ENCODE measurements around the gene TTC13.

The TTC13 gene

GRCh38 chr1:230917284-230918135 is 61.2 kb downstream of the TTC13 start:
- Histone ChIP-seq H3K9me3 (replicated peaks; ENCODE audit: low read length) (no peaks in the 10 kb centered on the region), H3K4me1 (ENCODE audit: control insufficient read depth, insufficient read depth, low read length) (peaks cover 4% of the 10 kb centered on the region), H3K4me3 (ENCODE audit: low read length) (no peak overlapping the region), H3K27me3 (ENCODE audit: control insufficient read depth, insufficient read depth, low read length) (no peaks in the 10 kb centered on the region), H3K9ac (ENCODE audit: low read depth, low read length) (no peak overlapping the region), H3K36me3 (ENCODE audit: insufficient read depth, low read length) (no peaks in the 10 kb centered on the region), H3K4me2 (ENCODE audit: low read length) (no peak overlapping the region)

GRCh38 chr1:230916587-230917283 is 61.9 kb downstream of the TTC13 start:
- Histone ChIP-seq H3K27me3 (ENCODE audit: control insufficient read depth, insufficient read depth, low read length) (no peaks in the 10 kb centered on the region), H3K4me3 (ENCODE audit: low read length) (no peak overlapping the region), H3K9me3 (replicated peaks; ENCODE audit: low read length) (no peaks in the 10 kb centered on the region), H3K4me1 (ENCODE audit: control insufficient read depth, insufficient read depth, low read length) (peaks cover 4% of the 10 kb centered on the region), H3K4me2 (ENCODE audit: low read length) (no peak overlapping the region), H3K9ac (ENCODE audit: low read depth, low read length) (no peak overlapping the region), H3K36me3 (ENCODE audit: insufficient read depth, low read length) (no peaks in the 10 kb centered on the region)

- no peaks in the 10 kb centered on the region for H3K27me3 ChIP-seq (ENCODE audit: control insufficient read depth, insufficient read depth, low read length)
- no peak overlapping the region for H3K4me3 ChIP-seq (ENCODE audit: low read length)
- no peak overlapping the region for H3K9ac ChIP-seq (ENCODE audit: low read depth, low read length)
- no peaks in the 10 kb centered on the region for H3K36me3 ChIP-seq (ENCODE audit: insufficient read depth, low read length)
- H3K4me1 ChIP-seq (ENCODE audit: control insufficient read depth, insufficient read depth, low read length), result peaks cover 4% of the 10 kb centered on the region
- no peak overlapping the region for H3K4me2 ChIP-seq (ENCODE audit: low read length)
- H3K9me3 ChIP-seq (replicated peaks; ENCODE audit: low read length), result no peaks in the 10 kb centered on the region
Measured at GRCh38 chr1:230915078-230915477, 63.6 kb downstream of the TTC13 start.

GRCh38 chr1:230913496-230913895 is 65.2 kb downstream of the TTC13 start:
- Histone ChIP-seq H3K36me3 (ENCODE audit: insufficient read depth, low read length) (peaks cover 2% of the 10 kb centered on the region), H3K9me3 (replicated peaks; ENCODE audit: low read length) (no peaks in the 10 kb centered on the region), H3K4me1 (ENCODE audit: control insufficient read depth, insufficient read depth, low read length) (peaks cover 4% of the 10 kb centered on the region), H3K4me3 (ENCODE audit: low read length) (no peak overlapping the region), H3K9ac (ENCODE audit: low read depth, low read length) (no peak overlapping the region), H3K4me2 (ENCODE audit: low read length) (no peak overlapping the region), H3K27me3 (ENCODE audit: control insufficient read depth, insufficient read depth, low read length) (no peaks in the 10 kb centered on the region)

GRCh38 chr1:230910755-230911117 is 67.9 kb downstream of the TTC13 start:
- no peaks in the 10 kb centered on the region for H3K9me3 ChIP-seq (replicated peaks; ENCODE audit: low read length)
- H3K27me3 ChIP-seq (ENCODE audit: control insufficient read depth, insufficient read depth, low read length), result no peaks in the 10 kb centered on the region
- H3K4me3 ChIP-seq (ENCODE audit: low read length), result no peak overlapping the region
- peaks cover 3% of the 10 kb centered on the region for H3K36me3 ChIP-seq (ENCODE audit: insufficient read depth, low read length)
- H3K9ac ChIP-seq (ENCODE audit: low read depth, low read length), result no peak overlapping the region
- H3K4me2 ChIP-seq (ENCODE audit: low read length), result no peak overlapping the region
- peaks cover 8% of the 10 kb centered on the region for H3K4me1 ChIP-seq (ENCODE audit: control insufficient read depth, insufficient read depth, low read length)

- peaks cover 12% of the 10 kb centered on the region for H3K4me1 ChIP-seq (ENCODE audit: control insufficient read depth, insufficient read depth, low read length)
- no peak overlapping the region for H3K4me3 ChIP-seq (ENCODE audit: low read length)
- H3K27me3 ChIP-seq (ENCODE audit: control insufficient read depth, insufficient read depth, low read length), result no peaks in the 10 kb centered on the region
- no peak overlapping the region for H3K4me2 ChIP-seq (ENCODE audit: low read length)
- H3K9ac ChIP-seq (ENCODE audit: low read depth, low read length), result no peak overlapping the region
- peaks cover 3% of the 10 kb centered on the region for H3K36me3 ChIP-seq (ENCODE audit: insufficient read depth, low read length)
- H3K9me3 ChIP-seq (replicated peaks; ENCODE audit: low read length), result no peaks in the 10 kb centered on the region
Measured at GRCh38 chr1:230909974-230910754, 68.5 kb downstream of the TTC13 start.

GRCh38 chr1:230907472-230908205 is 71.0 kb downstream of the TTC13 start:
- Histone ChIP-seq H3K36me3 (ENCODE audit: insufficient read depth, low read length) (peaks cover 3% of the 10 kb centered on the region), H3K4me1 (ENCODE audit: control insufficient read depth, insufficient read depth, low read length) (peaks cover 7% of the 10 kb centered on the region), H3K27me3 (ENCODE audit: control insufficient read depth, insufficient read depth, low read length) (no peaks in the 10 kb centered on the region), H3K9me3 (replicated peaks; ENCODE audit: low read length) (no peaks in the 10 kb centered on the region), H3K4me2 (ENCODE audit: low read length) (no peak overlapping the region), H3K4me3 (ENCODE audit: low read length) (no peak overlapping the region), H3K9ac (ENCODE audit: low read depth, low read length) (no peak overlapping the region)

- peaks cover 7% of the 10 kb centered on the region for H3K4me1 ChIP-seq (ENCODE audit: control insufficient read depth, insufficient read depth, low read length)
- H3K9me3 ChIP-seq (replicated peaks; ENCODE audit: low read length), result no peaks in the 10 kb centered on the region
- H3K4me2 ChIP-seq (ENCODE audit: low read length), result no peak overlapping the region
- H3K36me3 ChIP-seq (ENCODE audit: insufficient read depth, low read length), result peaks cover 3% of the 10 kb centered on the region
- no peak overlapping the region for H3K9ac ChIP-seq (ENCODE audit: low read depth, low read length)
- no peaks in the 10 kb centered on the region for H3K27me3 ChIP-seq (ENCODE audit: control insufficient read depth, insufficient read depth, low read length)
- no peak overlapping the region for H3K4me3 ChIP-seq (ENCODE audit: low read length)
Measured at GRCh38 chr1:230906226-230906625, 72.4 kb downstream of the TTC13 start.

GRCh38 chr1:230905733-230906132 is 72.9 kb downstream of the TTC13 start:
- peak overlapping the region; percentile 42 for H3K4me2 ChIP-seq (ENCODE audit: low read length)
- H3K9me3 ChIP-seq (replicated peaks; ENCODE audit: low read length), result no peaks in the 10 kb centered on the region
- peak overlapping the region; percentile 14 for H3K4me3 ChIP-seq (ENCODE audit: low read length)
- H3K4me1 ChIP-seq (ENCODE audit: control insufficient read depth, insufficient read depth, low read length), result peaks cover 7% of the 10 kb centered on the region
- H3K36me3 ChIP-seq (ENCODE audit: insufficient read depth, low read length), result peaks cover 3% of the 10 kb centered on the region
- H3K9ac ChIP-seq (ENCODE audit: low read depth, low read length), result peak overlapping the region; percentile 19
- no peaks in the 10 kb centered on the region for H3K27me3 ChIP-seq (ENCODE audit: control insufficient read depth, insufficient read depth, low read length)

GRCh38 chr1:230902349-230902923 is 76.2 kb downstream of the TTC13 start:
- Histone ChIP-seq H3K4me2 (ENCODE audit: low read length) (no peak overlapping the region), H3K4me3 (ENCODE audit: low read length) (no peak overlapping the region), H3K4me1 (ENCODE audit: control insufficient read depth, insufficient read depth, low read length) (peaks cover 7% of the 10 kb centered on the region), H3K9ac (ENCODE audit: low read depth, low read length) (no peak overlapping the region), H3K9me3 (replicated peaks; ENCODE audit: low read length) (no peaks in the 10 kb centered on the region), H3K36me3 (ENCODE audit: insufficient read depth, low read length) (no peaks in the 10 kb centered on the region), H3K27me3 (ENCODE audit: control insufficient read depth, insufficient read depth, low read length) (no peaks in the 10 kb centered on the region)
